DOHH2 (cell line): ENCODE results near the gene COA3.

Experiments used
- CTCF ChIP-seq: fragments of 200-600 bp; sonication (generic); IDR thresholded peaks from one replicate; pipeline ENCODE4 v1.5.1; 2014; ENCODE audit warnings: antibody characterized with exemption, mild to moderate bottlenecking, low read depth, low read length; ENCODE audit not compliant: poor library complexity, severe bottlenecking
- EZH2phosphoT487 ChIP-seq: fragments of 200-600 bp; sonication (generic); IDR thresholded peaks from 2 replicates; pipeline ENCODE4 v1.6.1; 2017; ENCODE audit warnings: borderline replicate concordance, mild to moderate bottlenecking, antibody characterized with exemption, low read length, moderate library complexity, mixed read lengths

GRCh38 chr17:42754782-42755181 lies 43.7 kb downstream of the COA3 start:
- TF ChIP-seq CTCF (no peak), EZH2phosphoT487 (no peak)
